Stromal cell of bone marrow (primary cell): Measurements from ENCODE around the gene VWA1.
"Not testable (repeated sequence)": the region's sequence is repeated elsewhere in the genome, so short reads cannot be mapped to it uniquely, and the experiment has no call there.

Experiments used
- DNase-seq: peaks from one replicate; pipeline ENCODE4 v3.0.0-alpha.2; 2012; ENCODE audit warnings: low read depth

The VWA1 gene

DNA sequence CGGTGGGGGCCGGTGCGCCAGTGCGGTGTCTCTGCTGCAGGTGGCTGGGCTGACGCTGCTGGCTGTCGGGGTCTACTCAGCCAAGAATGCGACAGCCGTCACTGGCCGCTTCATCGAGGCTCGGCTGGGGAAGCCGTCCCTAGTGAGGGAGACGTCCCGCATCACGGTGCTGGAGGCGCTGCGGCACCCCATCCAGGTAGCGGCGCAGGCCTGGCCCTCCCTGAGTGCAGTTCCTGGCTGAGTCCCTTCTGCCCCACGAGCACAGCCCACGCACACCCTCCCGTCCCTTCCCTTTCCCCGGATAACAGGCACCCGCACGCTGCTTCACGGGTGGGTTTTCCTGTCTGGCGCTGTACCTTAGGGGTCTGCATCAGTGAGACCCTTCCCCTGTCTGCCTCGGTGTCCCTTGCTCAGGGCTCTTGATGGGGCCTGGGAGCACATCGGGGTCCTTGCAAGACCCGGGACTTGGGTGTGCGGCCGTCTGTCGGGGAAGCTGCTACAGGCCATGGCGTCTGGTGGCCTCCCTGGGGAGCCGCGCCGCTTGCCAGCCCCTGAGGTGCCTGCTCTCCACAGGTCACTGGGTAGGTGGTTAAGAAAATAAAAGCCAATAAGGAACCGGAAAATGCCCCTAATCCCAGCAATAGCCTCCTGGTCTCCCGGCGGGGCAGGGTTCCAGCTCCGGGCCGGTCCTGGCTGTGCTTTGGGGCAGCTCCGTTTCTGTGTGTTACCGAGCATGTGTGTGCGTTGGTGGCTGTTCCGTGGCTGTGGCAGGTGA lies 49.7 kb downstream of the VWA1 start:
- DNase-seq, result not testable (repeated sequence)

DNA sequence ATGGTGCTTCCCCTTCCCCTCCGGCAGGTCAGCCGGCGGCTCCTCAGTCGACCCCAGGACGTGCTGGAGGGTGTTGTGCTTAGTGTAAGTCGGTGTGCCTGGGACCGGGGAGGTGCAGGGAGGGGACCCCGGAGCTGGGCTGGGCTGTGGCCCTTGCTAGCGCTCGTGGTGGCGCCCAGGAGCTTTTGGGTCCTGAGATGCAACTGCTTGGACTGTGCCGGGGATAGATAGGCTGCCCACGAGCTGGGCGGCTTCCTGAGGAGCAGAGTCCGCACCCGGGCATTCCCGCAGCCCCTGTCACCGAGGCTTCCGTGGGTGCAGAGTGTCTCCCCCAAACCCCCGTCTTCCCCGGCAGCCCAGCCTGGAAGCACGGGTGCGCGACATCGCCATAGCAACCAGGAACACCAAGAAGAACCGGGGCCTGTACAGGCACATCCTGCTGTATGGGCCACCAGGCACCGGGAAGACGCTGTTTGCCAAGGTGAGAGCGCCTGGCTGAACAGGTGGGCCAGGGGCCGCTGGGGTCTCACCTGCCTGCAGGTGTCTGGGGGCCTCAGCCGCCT lies 50.3 kb downstream of the VWA1 start:
- DNase-seq, result not testable (repeated sequence)

DNA sequence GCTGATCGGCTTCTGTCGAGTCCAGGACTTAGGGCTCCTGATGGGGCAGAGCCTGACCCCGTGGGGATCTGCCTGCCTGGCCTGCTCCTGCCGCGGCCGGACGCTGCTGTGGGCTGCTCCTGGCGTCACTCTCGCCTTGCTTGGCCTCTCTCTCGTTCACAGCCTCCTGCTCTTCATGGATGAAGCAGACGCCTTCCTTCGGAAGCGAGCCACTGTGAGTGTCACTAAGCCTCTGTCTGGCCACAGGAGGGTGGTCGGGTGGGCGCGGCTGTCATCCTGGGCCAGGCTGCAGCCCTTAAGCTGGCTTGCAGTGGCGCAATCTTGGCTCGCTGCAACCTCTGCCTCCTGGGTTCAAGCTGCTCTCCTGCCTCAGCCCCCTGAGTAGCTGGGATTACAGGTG lies 52.2 kb downstream of the VWA1 start:
- no peak for DNase-seq

DNA sequence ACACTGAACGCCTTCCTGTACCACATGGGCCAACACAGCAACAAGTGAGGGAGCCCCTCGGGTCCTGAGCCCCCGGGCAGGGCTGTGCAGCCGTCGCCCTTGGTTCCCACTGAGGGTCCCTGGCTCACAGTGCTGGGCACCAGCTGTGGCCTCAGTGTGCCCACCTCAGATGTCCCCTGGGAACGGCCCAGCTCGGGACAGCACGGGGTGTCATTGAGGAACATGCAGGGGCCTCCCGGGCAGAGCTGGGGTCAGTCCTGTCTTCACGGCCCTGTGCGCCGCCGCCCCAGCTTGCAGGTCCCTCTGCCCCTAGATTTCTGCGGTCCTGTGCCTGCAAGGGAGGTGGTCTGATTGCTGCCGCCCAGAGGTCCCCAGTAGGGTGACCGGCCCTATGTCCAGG lies 53.7 kb downstream of the VWA1 start:
- no peak for DNase-seq

DNA sequence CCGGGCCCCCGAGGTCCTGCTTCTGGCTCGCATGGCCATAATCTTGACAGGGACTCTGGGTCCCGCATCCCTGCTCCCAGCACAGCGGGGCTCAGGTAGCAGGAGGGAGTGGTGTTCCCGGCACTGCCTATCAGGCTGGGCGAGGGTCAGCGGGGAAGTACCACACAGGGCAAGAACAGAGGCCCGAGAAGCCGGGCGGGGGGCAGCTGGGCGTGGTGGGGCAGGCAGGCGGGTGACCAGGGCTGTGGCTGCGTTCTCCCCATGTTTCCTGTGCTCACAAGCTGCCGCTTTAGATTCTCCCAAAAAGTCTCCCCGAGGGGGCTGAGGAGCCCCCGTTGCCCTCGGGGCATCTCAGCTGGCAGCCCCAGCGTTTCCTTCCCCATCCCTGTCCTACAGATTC lies 54.4 kb downstream of the VWA1 start:
- no peak for DNase-seq

DNA sequence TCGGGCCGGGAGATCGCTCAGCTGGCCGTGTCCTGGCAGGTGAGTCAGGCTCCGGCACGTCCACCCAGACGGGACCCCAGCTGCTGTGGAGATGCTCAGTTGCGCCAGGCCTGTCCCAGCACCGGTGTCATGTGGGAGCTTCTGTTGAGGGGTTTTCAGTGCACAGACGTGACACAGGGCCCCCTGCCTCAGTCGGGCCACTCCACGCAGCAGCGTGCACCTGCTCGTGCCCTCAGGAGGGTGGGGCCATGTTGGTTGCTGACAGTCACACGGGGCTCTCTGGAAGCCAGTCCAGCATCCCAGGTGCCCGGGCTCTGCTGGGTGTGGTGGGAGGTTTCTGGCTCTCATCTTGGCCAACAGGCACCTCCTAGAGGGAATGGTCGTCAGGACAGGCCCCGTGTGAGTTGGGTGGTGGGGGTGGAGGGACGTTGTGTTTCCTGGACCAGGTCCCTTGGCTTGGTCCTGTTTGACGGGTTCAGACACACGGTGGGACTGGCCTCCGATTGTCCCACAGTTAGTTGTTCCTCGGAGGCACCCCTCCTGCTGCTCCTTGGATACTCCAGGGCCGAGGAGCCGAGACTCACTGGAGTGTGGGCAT lies 55.2 kb downstream of the VWA1 start:
- DNase-seq, result no peak

DNA sequence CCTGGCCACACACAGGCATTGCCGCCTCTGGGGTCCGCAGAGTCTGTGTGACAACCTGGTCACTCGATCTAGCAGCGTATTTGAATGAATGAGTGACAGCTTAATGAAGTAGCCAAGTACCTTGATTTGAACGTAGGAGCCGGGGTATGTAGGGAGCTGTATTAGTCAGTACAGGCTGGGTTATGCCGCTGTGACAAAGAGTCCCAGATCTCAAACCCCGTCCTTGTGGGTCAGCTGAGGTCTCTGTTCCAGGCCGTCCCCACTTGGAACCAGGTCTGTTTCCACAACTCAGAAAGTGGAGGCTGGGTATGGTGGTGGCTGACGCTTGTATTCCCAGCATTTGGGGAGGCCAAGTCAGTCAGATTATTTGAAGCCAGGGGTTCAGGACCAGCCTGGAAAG lies 56.1 kb downstream of the VWA1 start:
- no peak for DNase-seq
